IPS-18a (cell line): Measurements from ENCODE around the gene NUPR2.
"Not testable (repeated sequence)": the region's sequence is repeated elsewhere in the genome, so short reads cannot be mapped to it uniquely, and the experiment has no call there.

ENCODE experiments used
- H3K27ac ChIP-seq: one replicate; pipeline ENCODE4 v1.5.1; 2013; ENCODE audit warnings: low read length
- H3K27me3 ChIP-seq: one replicate; pipeline ENCODE4 v1.6.1; 2013; ENCODE audit warnings: mild to moderate bottlenecking, low read length; ENCODE audit not compliant: control insufficient read depth, insufficient read depth
- H3K36me3 ChIP-seq: one replicate; pipeline ENCODE4 v1.6.1; 2013; ENCODE audit warnings: low read depth, low read length; ENCODE audit not compliant: control insufficient read depth
- H3K4me1 ChIP-seq: one replicate; pipeline ENCODE4 v1.6.1; 2013; ENCODE audit warnings: low read depth, low read length; ENCODE audit not compliant: control insufficient read depth
- H3K4me3 ChIP-seq: one replicate; pipeline ENCODE4 v1.5.1; 2013; ENCODE audit warnings: low read length
- H3K9ac ChIP-seq: one replicate; pipeline ENCODE4 v1.6.1; 2013; ENCODE audit warnings: mild to moderate bottlenecking, low read length, moderate library complexity
- H3K9me3 ChIP-seq: one replicate; pipeline ENCODE4 v1.6.1; 2013; ENCODE audit warnings: low read depth, low read length; ENCODE audit not compliant: control insufficient read depth

NUPR2 gene

GRCh38 chr7:56105508-56105907, 10.7 kb downstream of the NUPR2 start:
- peaks cover 35% of the 10 kb centered on the region for H3K36me3 ChIP-seq
- peaks cover 2% of the 10 kb centered on the region for H3K4me1 ChIP-seq
- H3K4me3 ChIP-seq, result peak overlapping the region; percentile 100
- peak overlapping the region; percentile 90 for H3K9ac ChIP-seq
- H3K27ac ChIP-seq, result peak overlapping the region; percentile 2
- no peaks in the 10 kb centered on the region for H3K27me3 ChIP-seq
- H3K9me3 ChIP-seq, result peaks cover 10% of the 10 kb centered on the region

- H3K4me3 ChIP-seq, H3K27ac ChIP-seq: not testable (repeated sequence)
- H3K36me3 ChIP-seq, result peaks cover 44% of the 10 kb centered on the region
These were observed 12.1 kb downstream of the NUPR2 start for GRCh38 chr7:56104138-56104537.

GRCh38 chr7:56099653-56100052, 16.6 kb downstream of the NUPR2 start:
- H3K27me3 ChIP-seq, result no peaks in the 10 kb centered on the region
- no peaks in the 10 kb centered on the region for H3K9me3 ChIP-seq
- H3K4me3 ChIP-seq, result no peak overlapping the region
- H3K4me1 ChIP-seq, result no peaks in the 10 kb centered on the region
- H3K9ac ChIP-seq, result no peak overlapping the region
- peaks cover 44% of the 10 kb centered on the region for H3K36me3 ChIP-seq
- H3K27ac ChIP-seq, result no peak overlapping the region

More at GRCh38 chr7:56104138-56104537, 12.1 kb downstream of the NUPR2 start:
- H3K9ac ChIP-seq, H3K27me3 ChIP-seq, H3K9me3 ChIP-seq, H3K4me1 ChIP-seq: not testable (repeated sequence)

- H3K27me3 ChIP-seq, H3K4me3 ChIP-seq, H3K9ac ChIP-seq, H3K4me1 ChIP-seq, H3K27ac ChIP-seq, H3K9me3 ChIP-seq: not testable (repeated sequence)
- H3K36me3 ChIP-seq, result peaks cover 36% of the 10 kb centered on the region
These were observed 17.8 kb downstream of the NUPR2 start for GRCh38 chr7:56098187-56099008.

- Histone ChIP-seq H3K4me1 (no peaks in the 10 kb centered on the region), H3K27ac (no peak overlapping the region), H3K36me3 (peaks cover 32% of the 10 kb centered on the region), H3K4me3 (no peak overlapping the region), H3K9ac (no peak overlapping the region), H3K27me3 (no peaks in the 10 kb centered on the region), H3K9me3 (no peaks in the 10 kb centered on the region)
These were observed 18.5 kb downstream of the NUPR2 start for GRCh38 chr7:56097700-56098099.

- Histone ChIP-seq H3K4me3 (no peak within 1 kb of the TSS), H3K27me3 (no peaks in the 10 kb centered on the region), H3K27ac (no peak within 1 kb of the TSS), H3K36me3 (no peaks in the 10 kb centered on the region), H3K4me1 (no peaks in the 10 kb centered on the region), H3K9me3 (no peaks in the 10 kb centered on the region), H3K9ac (no peak within 1 kb of the TSS)
These were observed 23.3 kb downstream of the NUPR2 start, which contains the start of gene PHKG1 for GRCh38 chr7:56092789-56093531. TSS of gene PHKG1 (minus strand) at chr7:56092952. CDS start at chr7:56088941, 4,011 bp downstream.

GRCh38 chr7:56092388-56092787, 23.8 kb downstream of the NUPR2 start:
- H3K27me3 ChIP-seq, H3K9ac ChIP-seq, H3K4me1 ChIP-seq, H3K4me3 ChIP-seq, H3K36me3 ChIP-seq, H3K9me3 ChIP-seq, H3K27ac ChIP-seq: not testable (repeated sequence)

GRCh38 chr7:56091591-56091990, 24.6 kb downstream of the NUPR2 start:
- H3K9me3 ChIP-seq, result no peaks in the 10 kb centered on the region
- no peaks in the 10 kb centered on the region for H3K27me3 ChIP-seq
- H3K4me3 ChIP-seq, result no peak overlapping the region
- no peak overlapping the region for H3K9ac ChIP-seq
- no peaks in the 10 kb centered on the region for H3K4me1 ChIP-seq
- H3K27ac ChIP-seq, result no peak overlapping the region
- H3K36me3 ChIP-seq, result no peaks in the 10 kb centered on the region

- no peak overlapping the region for H3K4me3 ChIP-seq
- no peaks in the 10 kb centered on the region for H3K4me1 ChIP-seq
- H3K27ac ChIP-seq, result no peak overlapping the region
- H3K27me3 ChIP-seq, result no peaks in the 10 kb centered on the region
- no peaks in the 10 kb centered on the region for H3K9me3 ChIP-seq
- H3K9ac ChIP-seq, result no peak overlapping the region
- H3K36me3 ChIP-seq, result no peaks in the 10 kb centered on the region
These were observed 28.8 kb downstream of the NUPR2 start for GRCh38 chr7:56087445-56087844.

GRCh38 chr7:56086761-56087160, 29.5 kb downstream of the NUPR2 start:
- Histone ChIP-seq H3K27ac (no peak overlapping the region), H3K9me3 (no peaks in the 10 kb centered on the region), H3K4me3 (no peak overlapping the region), H3K9ac (no peak overlapping the region), H3K4me1 (no peaks in the 10 kb centered on the region), H3K27me3 (no peaks in the 10 kb centered on the region), H3K36me3 (no peaks in the 10 kb centered on the region)

- no peak overlapping the region for H3K4me3 ChIP-seq
- H3K27me3 ChIP-seq, result no peaks in the 10 kb centered on the region
- H3K9me3 ChIP-seq, result no peaks in the 10 kb centered on the region
- no peak overlapping the region for H3K27ac ChIP-seq
- no peak overlapping the region for H3K9ac ChIP-seq
- peaks cover 11% of the 10 kb centered on the region for H3K36me3 ChIP-seq
- no peaks in the 10 kb centered on the region for H3K4me1 ChIP-seq
These were observed 32.9 kb downstream of the NUPR2 start for GRCh38 chr7:56083150-56083785.
